ENCODE data around the gene HOMER3.

Gene HOMER3

DNA sequence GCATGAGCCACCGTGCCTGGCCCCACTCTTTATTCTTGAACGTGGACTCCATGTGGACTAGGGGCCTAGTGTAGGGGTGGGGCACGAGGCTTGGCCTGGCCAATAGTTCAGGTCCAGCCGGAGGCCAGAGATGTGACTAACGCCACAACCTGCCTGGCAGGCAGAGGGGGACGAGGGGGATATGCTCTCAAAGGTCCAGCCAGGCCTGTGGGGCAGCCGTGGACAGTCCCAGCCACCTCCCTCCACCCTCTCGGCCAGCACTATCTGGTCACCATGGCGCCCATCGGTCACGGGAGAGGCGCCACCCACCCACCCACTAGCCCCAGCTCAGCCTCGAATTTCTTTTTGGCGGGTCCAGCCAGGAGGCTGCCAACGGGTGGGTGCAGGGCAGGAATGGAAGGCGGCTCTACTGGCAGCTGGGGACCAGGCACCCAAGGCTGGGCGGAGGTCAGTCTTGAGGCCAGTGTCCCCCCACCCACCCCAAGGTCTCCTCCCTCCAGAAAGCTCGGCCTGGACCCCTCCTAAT is 42.9 kb downstream of the HOMER3 start:
- in situ Hi-C loops (cut with MboI; ENCODE audit: low pct_unique_long_range_greater_than_20kb, low sequenced_read_pairs, unreplicated experiment) = no loop called here
- TF ChIP-seq, protein P1, sequence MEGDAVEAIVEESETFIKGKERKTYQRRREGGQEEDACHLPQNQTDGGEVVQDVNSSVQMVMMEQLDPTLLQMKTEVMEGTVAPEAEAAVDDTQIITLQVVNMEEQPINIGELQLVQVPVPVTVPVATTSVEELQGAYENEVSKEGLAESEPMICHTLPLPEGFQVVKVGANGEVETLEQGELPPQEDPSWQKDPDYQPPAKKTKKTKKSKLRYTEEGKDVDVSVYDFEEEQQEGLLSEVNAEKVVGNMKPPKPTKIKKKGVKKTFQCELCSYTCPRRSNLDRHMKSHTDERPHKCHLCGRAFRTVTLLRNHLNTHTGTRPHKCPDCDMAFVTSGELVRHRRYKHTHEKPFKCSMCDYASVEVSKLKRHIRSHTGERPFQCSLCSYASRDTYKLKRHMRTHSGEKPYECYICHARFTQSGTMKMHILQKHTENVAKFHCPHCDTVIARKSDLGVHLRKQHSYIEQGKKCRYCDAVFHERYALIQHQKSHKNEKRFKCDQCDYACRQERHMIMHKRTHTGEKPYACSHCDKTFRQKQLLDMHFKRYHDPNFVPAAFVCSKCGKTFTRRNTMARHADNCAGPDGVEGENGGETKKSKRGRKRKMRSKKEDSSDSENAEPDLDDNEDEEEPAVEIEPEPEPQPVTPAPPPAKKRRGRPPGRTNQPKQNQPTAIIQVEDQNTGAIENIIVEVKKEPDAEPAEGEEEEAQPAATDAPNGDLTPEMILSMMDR (IDR thresholded peaks at IDR 0.05; ENCODE audit: extremely low read depth, insufficient read depth, missing control alignments) = no peak
- DNase-seq (ENCODE audit: low spot score) = no peak

DNA sequence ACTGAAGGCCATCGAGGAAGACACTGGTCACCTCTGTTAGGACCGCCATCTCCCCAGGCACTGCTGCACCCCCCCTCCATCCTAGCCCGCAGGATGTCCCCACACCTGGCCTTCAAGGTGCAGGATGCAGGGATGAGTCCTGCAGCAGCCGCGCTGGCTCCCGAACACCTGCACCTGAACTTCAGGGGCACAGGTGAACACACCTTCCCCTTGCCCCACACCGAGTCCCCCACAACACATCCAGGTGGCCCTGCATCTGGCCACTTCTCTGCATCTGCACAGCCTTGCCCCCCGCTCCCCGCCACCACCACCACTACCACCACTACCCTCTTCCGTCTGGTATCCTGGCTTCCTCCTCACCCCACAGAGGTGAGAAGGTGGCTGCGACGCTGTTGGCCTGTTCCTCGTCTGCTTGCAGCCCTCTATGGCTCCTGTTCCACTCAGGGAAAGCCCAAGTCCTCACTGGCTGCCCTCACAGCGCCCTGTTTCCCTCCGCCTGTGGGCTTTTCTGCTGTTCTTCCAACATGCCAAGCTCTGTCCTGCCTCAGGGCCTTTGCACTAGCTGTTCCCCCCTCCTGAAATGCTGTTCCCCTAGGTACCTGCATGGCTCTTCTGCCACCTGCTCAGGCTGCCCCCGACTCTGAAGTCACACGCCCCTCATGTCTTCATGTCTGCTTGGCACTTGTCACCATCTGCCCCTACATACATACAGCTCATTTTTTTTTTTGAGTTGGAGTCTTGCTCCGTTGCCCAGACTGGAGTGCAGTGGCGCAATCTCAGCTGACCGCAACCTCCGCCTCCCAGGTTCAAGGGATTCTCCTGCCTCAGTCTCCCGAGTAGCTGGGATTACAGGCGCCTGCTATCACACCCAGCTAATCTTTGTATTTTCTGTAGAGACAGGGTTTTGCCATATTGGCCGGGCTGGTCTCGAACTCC is 43.7 kb downstream of the HOMER3 start:
- TF ChIP-seq, protein P1 (IDR thresholded peaks at IDR 0.05; ENCODE audit: extremely low read depth, insufficient read depth, missing control alignments) = no peak
- DNase-seq (ENCODE audit: low spot score) = no peak
- in situ Hi-C loops (cut with MboI; ENCODE audit: low pct_unique_long_range_greater_than_20kb, low sequenced_read_pairs, unreplicated experiment) = no loop called here

DNA sequence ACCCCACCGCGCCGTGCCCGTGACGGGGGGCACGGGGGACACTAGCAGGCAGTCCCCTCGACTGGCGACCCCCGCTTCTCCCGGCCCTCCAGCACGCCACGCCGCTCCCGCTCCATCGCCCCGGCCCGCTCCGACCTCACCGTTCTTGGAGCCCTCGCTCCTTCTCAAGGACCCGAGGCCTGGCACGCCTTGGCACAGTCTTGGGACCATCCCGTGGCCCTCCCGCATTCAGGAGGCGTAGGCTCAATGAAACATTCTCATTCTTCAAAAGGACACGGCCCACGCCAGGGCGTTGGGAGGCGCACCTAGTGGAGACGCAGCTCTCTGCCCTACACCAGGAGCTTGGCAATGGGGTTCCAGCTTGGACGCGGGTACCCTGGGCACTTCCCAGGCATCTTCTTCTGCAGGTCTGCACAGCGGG is 44.6 kb downstream of the HOMER3 start:
- peak; percentile 53 for DNase-seq (ENCODE audit: low spot score)
- TF ChIP-seq, protein P1 (IDR thresholded peaks at IDR 0.05; ENCODE audit: extremely low read depth, insufficient read depth, missing control alignments) = no peak
- in situ Hi-C loops (cut with MboI; ENCODE audit: low pct_unique_long_range_greater_than_20kb, low sequenced_read_pairs, unreplicated experiment) = no loop called here

DNA sequence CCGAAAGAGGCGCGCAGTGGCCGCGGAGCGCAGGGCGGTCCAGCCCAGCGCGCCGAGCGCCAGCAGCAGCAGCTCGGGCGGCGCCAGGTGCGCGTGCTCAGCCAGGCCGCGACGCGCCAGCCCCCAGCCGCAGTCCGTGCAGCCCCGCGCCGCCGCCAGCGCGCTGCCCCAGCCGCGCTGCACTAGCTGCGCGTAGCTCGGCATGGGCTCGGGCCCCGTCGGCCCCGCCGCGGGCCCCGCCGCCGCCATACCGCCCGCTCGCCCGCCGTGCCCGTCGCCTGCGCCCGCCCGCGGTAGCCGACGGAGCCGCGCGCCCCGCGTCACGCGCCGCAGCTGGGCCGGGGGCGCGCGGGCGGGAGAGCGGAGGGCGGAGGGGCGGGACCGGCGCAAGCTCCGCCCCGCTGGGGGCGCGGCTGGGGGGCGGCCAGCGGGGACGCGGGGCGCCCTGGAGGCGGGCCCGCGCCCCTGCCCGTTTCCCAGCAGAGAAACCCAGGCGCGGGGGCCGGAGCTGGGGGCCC is 45.1 kb downstream of the HOMER3 start, which contains the start of gene CERS1:
Gene CERS1, minus strand, starts transcription at position 335 of the 518 bp plus-strand sequence. Its CDS starts 86 bp downstream, at position 249.
- TF ChIP-seq, protein P1 (IDR thresholded peaks at IDR 0.05; ENCODE audit: extremely low read depth, insufficient read depth, missing control alignments) = no peak

DNA sequence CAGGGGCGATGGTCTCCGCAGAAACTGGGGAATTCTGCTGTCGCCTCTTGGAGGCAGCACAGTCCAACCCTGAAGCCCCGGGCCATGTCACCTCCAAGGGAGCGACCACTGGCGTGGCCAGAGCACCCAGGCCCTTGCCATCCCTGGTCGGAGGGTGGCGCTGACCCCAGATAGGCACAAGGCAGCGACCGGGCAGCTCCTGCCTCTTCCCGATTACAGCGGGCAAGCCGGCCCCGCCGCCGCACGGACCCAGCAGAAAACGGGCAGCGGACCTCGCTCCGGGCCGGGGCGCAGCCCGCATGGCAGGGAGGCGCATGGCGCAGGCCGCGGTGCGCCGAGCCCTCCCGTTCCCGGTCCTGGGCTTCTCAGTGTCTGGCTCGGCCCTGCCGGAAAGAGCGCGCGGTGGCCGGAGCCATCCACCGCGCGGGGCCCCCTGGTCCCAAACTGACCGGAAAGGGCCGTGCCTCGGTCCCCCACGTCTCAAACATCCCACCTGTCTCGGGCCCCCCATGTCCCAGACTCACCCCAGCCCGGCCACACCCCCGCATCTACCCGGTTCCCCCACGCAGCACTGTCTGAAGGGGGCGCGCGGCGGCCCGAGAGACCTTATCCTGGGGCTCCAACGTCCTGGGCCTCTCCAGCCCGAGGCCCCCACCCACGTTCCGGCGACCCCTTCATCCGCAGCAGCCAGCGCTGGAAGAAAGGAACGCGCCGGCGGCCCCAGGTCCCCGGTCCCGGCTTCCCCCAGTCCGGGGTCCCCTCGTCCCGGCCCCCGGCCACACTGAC is 45.8 kb downstream of the HOMER3 start:
- TF ChIP-seq, protein P1 (IDR thresholded peaks at IDR 0.05; ENCODE audit: extremely low read depth, insufficient read depth, missing control alignments) = peak; percentile 26
- peak; percentile 78 for DNase-seq (ENCODE audit: low spot score)
- in situ Hi-C loops (cut with MboI; ENCODE audit: low pct_unique_long_range_greater_than_20kb, low sequenced_read_pairs, unreplicated experiment) = no loop called here

More for the DNA sequence above, 45.1 kb downstream of the HOMER3 start, which contains the start of gene CERS1:
- in situ Hi-C loops (cut with MboI; ENCODE audit: low pct_unique_long_range_greater_than_20kb, low sequenced_read_pairs, unreplicated experiment) = no loop called here
- DNase-seq (ENCODE audit: low spot score) = peak; percentile 81
